Activated CD4-positive, CD25-positive, alpha-beta regulatory T cell (primary cell): ENCODE results near the gene PAXIP1.

ENCODE experiments used
- DNase-seq, 4 experiments: peaks; one replicate each; lab custom pipeline; 2025; lab: John Stamatoyannopoulos, UW

The PAXIP1 gene

DNA sequence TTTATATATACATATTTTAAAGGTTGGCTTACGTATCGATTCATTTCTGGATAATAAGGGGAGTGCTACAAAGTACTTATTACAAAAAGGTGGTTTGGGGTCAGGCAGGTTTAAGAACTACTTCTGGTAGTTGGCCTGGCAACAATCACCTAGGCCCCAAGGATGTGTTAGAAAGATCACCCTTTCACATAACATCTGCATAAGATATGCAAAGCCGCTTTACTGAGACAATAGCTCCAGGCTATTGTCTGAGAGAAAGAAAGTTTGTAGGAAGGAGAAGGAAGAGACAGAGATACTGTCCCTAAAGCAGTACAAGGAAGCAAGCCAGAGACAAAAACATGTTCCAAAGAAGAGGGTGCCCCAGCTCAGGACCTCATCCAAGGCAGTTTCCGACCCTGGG, 6.2 kb downstream of the PAXIP1 start:
- no peak for DNase-seq

DNA sequence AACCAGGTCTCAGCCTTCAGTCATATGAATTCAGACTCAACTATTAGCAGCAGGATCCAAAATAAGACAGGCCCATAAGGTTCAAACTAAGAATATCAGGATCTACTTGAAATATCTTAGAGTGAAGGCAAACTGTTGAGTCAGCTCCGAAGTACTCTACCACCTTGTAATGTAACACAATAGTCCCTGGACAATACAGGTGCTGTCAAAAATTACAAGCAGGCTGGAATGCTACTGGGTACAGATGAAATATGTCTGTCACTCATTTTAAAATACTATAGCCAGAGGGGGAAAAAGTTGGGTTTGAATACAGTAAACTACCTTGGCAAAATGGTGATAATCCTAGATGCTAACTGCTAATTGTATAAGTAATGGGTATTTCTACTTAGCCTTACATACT, 6.8 kb downstream of the PAXIP1 start:
- DNase-seq, result no peak

DNA sequence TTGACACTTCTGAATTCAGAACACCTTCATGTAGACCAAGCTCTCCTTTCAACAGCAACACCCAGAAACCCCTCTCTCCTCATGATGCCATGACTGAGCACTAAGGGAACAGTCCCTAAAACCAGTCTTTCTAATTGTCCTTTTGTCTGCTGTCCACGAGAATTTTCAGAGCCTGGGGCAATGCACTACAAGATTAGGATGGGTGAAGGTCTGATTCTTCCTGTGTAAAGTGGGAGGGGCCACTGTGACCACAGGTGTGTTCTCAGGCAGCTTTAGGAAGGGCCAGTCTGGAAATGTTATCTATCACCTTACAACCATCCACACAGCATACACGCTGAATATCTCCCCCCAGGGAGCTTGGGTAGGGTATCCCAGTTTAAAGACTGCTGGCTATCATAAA, 7.9 kb downstream of the PAXIP1 start:
- no peak for DNase-seq

DNA sequence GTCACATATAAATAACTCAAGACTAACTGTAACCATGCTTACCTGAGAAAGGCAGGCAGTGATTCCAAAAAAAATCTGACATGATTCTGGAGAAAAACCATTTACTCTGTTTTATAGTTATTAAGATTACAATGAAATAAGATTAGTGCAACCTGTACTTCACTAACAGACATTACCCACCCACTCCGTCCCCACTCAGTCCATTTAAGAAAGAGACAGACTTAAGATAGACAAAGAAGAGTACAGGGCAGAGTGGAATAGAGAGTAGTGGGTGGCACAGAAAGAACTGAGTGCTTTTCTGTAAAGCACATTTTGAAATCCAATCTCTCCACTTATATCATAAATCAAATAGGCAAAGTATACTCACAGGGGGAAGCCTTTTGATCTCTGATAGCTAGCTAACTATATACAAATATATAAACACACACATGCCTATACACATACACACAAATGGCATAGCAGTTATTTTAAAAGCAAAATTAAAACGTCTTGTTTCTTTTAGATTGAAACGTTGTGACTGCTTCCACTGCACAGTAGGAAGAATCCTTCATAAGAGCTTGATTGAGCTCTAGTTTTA, 11.9 kb downstream of the PAXIP1 start:
- DNase-seq, result no peak

DNA sequence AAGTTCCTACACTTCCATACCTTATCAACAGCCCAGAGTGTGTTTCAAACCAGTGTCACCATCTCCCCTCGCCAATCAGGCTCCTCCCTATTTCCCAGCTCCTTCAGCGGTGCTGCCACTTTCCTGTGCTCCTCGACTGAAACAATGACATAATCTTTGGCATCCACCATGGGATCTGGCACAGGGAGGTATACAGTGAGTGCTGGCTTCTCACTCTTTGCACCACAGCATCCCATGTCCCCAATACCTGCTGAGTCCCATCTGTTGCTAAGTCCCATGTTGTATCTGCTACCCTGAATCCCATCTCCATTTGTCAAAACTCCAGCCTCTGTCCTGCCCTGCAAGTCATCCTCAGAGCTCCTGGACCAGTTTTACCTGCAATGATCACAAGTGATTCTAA, 15.4 kb downstream of the PAXIP1 start:
- DNase-seq, result no peak

DNA sequence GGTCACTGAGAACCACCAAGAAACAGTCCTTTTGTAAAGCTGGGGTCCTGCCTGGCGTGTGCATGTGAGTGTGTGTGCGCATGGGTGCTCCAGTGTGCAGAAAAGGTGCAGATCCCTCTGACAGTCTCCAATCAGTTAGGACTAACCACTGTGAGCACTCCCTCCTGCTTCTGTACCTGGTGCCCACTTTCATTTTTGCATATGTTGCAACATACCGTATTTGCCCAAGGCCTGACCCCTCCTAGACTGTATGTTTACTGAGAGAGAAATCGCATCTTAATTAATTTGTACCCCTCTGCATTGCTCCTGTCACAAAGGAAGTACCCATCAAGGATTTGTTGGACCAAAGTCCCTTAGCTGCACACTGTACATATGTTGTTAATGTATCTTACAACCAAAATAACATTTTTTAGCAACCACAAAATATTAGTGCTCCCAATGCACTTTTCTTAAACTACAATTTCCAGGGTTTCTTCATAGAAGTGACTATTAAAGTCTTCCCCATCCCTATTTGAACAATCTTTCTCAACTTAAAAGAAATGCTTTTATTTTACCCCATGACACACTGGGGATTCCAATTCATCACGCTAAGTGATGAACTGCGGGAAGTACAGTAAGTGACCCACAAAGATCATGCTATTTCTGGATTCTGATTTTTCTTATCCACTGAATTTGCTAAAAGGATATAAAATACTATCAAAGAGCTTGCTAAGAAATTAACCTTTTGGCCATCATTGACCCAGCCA, 16.6 kb downstream of the PAXIP1 start:
- no peak for DNase-seq

DNA sequence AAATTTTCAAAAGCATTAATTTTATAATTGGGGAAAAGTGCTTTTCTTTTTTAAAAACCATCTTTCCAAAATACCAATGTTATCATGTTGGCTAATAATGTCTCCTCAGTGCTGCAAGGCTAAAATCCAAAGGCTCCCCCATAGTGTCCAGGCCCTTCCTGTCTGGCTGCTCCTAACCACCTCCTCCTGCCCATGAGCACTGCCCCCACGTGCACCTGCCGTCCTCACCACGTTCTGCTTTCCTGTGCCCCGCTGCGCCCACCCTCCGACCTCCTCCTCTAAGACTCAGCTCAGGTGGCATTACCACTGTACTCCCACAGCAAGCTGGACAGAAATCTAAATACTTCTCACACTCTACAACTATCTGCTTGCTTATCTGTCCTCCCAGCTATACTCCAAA, 17.7 kb downstream of the PAXIP1 start:
- no peak for DNase-seq

DNA sequence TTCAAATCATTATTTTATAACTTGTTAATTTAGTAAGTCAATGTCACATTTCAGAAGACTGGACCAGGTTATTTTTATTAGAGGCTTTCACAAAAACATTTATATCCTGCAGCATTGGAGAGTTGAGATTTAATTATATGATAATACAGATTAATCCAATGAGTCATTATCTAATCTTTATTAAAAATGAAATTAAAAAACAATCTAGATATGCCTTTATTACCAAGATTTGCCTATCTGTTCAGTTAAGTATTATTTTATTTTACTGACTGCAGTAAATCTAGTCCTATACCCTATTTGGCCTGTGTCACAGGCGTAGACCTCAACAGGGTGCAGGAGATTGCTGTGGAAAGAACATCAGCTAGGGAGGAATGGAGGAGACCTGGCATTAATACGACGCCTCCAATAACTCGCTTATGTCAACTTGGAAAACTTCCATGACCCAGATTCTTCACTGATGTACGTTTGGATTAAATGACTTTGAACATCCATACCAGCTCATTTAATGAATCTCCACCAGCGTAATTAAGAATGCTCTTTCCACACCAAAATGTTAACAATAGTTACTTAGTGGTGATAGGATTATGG, 18.2 kb downstream of the PAXIP1 start:
- DNase-seq, result no peak

DNA sequence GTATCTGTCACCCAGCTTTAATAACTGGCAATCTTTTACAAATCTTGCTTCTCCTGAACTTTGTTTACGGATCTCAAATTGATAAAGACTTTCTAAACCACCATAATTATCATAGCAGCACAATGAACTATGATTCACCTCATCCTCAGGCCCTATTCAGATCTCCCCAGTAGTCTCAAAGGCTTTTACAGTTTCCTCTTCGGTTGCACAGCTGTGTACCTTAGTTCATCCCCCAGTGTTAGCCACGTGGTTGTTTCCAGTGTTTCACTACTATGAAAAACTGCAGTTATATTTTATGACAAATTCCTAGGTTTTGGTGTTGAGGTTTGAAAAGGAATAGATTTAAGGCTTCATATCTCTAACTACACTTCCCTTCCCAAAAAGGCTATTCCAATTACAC, 24.9 kb downstream of the PAXIP1 start:
- DNase-seq, result no peak

DNA sequence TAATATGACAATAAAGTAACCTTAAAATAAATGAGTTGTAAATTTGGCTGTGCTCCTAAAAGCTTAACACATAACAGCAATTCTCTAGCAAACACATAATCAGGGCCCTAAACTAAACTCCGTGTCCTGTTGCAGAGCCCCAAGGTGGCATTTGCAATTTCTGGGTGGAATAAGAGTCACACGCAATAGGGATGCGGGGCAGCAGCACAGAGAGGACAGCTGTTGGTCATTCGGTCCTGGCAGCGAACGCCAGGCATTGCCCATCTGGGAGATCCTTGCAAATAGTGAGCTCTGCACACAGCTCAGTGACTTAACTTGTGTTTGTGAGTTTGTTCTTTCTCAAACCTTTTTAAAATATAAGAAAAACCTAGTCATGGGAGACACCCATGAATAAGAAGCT, 25.7 kb downstream of the PAXIP1 start:
- no peak for DNase-seq

DNA sequence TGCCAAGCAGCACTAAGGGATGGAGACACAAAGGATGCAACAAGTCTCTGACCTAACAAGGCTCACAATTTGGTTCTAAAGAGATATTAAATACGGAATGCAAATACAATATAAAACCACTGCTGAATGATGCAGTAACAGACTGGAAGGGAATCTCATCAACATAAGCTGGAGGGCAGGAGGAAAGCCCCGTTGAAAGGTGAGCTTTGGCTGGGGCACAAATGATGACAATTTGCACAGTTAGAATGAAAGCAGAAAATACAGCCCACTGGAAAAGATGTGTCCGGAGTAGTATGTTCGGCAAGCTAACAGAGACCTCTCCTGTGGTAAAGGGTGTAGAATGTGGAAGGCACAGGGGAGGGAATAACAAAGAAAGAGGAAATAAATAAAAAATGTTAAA, 26.1 kb downstream of the PAXIP1 start:
- DNase-seq, result no peak

DNA sequence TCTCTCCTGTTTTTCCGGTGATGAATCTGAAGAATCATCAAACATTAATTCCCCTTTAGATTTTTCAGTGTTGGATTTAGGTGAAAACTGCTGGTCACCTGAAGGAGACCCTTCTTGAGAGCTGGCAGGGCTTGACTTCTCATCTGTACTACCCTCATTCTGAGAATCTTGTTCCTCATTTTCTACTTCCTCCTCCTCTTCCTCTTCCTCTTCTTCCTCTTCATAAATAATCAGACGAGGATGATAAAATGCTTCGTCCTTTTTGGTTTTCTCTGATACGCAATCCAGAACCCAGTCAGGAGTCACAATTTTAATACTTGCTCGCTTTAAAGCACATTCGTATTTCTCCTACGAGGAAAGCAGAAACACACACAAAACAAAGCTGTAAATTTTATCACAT, 26.9 kb downstream of the PAXIP1 start:
- no peak for DNase-seq

DNA sequence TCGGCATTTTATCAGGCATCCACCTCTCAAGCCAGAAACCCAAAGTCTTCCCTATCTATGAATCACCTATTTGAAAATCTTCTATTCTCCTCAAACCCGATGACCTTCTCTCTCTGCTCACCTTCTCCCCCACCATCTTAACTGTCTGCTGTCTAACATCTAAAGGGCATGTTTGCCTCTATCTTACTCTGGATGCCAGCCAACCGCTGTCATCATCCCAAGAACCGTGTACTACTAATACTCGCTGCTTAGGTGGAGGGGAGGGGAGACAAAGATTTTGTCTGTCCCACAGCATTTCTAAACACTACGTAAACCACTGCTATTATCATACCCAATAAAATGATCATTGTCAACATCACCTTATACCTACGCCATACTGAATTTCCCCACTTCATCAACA, 29.5 kb downstream of the PAXIP1 start:
- no peak for DNase-seq

DNA sequence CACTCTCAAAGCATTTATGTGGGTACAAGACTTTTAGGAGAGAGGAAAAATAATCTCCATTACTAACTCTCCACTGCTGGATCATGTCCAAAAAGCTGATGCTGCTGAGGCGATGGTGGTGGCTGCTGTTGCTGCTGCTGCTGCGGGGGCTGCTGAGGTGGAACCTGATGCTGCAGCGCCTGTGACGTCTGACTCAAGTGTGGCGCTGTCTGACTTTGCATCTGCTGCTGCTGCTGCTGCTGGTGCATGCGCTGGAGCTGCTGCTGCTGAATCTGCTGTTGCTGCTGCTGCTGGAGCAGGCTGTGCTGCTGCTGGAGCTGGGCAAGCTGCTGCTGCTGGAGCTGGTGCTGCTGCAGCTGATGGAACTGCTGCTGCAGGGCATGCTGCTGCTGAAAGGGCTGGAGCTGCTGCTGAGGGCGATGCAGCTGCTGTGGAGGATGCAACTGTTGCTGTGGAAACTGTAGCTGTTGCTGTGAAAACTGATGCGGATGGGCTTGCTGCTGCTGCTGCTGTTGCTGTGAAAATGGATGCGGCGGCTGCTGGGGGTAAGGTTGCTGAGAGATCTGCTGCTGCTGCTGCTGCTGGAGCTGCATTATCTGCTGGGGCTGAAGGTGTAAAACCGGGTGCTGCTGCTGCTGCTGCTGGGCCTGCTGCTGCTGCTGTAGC, 34.5 kb downstream of the PAXIP1 start:
- no peak for DNase-seq

DNA sequence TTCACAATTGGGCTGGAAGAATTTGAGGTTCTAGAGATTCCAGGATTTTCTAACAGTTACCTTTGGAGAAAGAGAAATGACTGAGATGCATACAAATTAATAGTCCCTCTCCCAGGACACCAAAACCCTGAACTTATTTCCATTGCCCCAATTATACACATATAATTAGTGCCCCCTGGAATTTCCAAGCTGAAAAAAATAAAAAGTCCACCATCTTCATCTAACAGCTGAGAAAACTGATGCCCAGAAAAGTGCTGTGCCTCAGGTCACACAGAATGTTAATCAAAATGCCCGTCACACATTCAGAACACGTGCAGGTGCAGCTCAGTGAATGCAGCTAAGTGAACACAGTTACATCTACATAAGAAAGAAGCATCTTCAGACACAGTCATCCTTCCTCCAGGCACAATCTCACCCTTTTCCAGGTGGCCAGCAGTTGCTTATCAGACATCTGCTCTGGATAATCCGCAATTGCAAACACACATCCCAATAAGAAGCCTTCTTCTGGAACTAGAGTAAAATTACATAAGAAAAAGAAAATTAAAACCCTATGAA, 35.4 kb downstream of the PAXIP1 start:
- no peak for DNase-seq

DNA sequence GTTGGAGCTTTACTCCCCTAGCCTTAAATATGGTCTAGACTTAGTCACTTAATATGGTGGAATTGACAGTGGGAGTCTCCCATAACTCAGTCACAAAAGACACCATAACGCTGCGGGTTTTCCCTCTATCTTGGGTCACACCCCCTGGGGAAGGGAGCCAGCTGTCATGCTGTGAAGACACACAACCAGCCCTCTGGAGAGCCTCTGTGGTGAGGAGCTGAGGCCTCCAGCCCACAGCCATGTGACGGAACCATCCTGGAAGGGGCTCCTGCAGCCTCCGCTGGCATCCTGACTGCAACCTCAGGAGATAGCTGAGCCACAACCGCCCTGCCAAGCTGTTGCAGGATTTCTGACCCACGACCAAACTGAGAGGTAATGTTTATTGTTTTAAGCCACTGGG, 37.9 kb downstream of the PAXIP1 start:
- no peak for DNase-seq

DNA sequence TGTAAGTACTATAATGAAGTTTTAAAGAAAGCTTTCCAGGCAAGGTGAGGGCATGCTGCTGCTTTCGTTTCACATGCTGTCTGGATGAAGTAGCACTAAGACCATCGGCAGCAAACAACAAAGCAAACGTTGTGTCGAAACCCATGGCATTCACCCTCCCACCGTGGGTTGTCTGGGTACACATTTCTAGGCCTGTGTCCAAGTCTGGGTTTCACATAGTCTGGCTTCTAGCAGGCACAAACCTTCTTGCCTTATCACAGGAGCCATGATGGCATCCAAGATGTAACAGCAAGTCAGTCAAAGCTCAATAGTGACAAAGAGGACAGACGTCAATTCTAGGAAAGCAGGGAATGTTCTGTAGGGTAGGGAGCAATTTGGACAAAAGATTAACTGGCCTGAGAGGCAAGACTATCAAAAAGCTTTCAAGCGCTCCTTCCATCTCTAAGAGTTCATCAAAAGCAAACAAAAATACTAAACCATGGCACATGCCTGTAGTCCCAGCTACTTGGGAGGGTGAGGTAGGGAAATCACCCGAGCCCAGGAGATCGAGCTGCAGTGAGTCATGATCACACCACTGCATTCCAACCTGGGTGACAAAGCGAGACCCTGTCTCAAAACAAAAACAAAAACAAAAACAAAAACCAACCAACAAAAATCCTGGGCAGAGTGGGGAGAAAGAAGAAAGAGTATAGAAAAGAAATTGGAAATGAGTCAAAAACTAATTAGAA, 42.7 kb downstream of the PAXIP1 start:
- no peak for DNase-seq

DNA sequence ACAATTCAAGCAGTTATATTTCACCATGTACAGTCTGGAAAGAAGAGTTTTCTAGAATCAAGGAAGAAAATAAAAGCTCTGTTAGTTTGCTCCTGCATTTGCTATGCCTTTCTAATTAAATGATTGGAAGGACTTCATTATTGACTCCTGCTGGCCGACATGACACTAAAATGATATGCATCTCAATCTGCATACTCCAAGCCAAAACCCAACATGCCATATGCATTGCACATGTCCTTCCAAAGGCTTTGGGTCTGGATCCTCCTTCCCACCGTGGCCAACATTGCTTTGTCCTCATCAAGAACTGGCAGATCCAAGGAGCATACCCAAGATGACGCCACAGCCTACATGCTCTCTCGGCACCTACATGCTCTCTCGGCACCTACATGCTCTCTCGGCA, 46.5 kb downstream of the PAXIP1 start:
- no peak for DNase-seq

DNA sequence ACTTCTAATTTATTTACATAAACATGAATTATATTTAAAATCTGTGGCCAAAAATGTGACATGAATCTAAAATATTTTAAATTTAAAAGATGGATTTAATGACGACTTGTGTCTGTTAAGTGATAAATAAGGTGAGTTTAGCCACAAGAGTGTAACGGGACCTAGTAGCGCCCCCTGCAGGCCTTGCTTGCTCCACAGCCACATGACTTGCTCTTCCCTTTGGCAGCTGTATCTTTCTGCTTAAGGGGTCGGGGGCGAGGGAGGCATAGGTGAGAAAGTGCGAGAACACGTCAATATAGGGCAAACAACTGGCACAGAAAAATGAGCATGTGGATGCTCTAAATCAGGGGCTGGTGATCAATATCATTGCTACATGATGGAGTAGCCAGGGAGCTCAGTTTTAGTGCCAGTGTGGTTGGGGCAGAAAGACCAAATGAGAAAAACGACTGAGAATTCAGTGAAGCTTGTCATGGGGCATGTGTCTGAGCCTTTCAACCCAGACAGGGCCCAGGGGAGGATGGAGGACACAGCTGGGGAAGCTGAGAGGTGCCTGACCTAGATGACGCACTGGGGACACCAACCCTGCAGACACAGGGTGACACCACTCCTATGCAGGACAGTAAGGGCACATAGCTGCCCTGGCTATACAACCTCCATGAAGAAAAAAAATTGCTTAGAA, 49.8 kb downstream of the PAXIP1 start:
- DNase-seq, result peak; percentile 31 to 48 (median 42)

DNA sequence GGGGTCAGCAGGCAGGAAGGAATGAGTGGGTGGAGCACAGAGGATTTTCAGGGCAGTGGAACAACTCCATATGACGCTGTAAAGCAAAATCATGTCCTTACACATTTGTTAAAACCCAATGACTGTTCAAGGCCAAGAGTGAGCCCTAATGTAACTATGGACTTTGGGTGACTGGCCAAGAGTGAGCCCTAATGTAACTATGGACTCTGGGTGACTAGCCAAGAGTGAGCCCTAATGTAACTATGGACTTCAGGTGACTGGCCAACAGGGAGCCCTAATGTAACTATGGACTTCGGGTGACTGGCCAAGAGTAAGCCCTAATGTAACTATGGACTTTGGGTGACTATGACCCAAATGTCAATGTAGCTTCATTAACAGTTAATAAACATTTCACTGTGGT, 52.0 kb downstream of the PAXIP1 start:
- DNase-seq, result no peak

DNA sequence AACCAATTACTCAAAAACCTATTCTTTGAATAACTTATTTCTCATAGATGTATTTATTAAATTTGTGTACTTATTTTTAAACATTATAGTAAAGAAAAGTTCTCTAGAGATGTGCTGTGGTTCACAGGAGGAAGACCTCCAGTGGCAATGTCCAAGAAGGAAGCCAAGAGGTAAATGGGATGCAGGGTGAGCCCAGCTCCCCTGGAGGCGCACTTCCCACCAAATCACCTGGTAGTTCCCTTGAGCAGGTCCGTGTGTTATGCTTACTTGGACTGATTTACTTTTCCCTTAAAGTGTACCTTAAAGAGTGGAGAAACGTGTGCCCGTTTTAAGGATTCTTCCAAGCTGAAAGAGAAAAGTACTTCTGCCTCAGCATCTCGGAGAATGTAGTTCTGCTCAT, 55.3 kb downstream of the PAXIP1 start:
- no peak for DNase-seq

DNA sequence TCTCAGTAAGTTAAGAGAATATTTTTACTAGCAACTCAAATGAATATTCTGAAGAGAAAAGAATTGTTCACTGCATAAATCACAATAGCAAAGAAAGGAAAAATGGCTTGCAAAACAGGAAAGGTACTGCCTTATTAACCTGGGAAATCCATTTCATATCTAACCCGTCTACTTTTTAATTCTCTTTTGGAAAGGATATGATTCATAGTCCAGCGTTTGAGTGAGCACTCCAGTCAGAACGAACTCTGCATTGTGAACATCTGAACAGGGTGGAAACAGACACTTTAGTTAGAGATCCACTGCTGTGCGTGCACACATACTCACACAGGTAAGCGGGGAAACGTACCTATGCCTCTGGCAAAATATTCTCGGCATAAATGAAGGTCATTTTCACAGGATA, 56.8 kb downstream of the PAXIP1 start:
- DNase-seq, result no peak
